Activated CD8-positive, alpha-beta memory T cell treated with anti-CD3 and anti-CD28 coated beads, Interleukin-2, amount 50 U/mL, for 1 hour (primary cell): Measurements from ENCODE around the gene MOCOS.

Source experiments
- DNase-seq: peaks from one replicate; pipeline ENCODE4 v3.0.0-alpha.2; 2020; ENCODE audit errors: extremely low read depth

Gene MOCOS

GRCh38 chr18:36304723-36305122, 117.4 kb downstream of the MOCOS start:
- DNase-seq = no peak

GRCh38 chr18:36305375-36305774, 118.1 kb downstream of the MOCOS start:
- DNase-seq = no peak

- DNase-seq = no peak
These were observed 120.2 kb downstream of the MOCOS start for GRCh38 chr18:36307513-36307912.

GRCh38 chr18:36308711-36309435, 121.6 kb downstream of the MOCOS start:
- no peak for DNase-seq

GRCh38 chr18:36309436-36310391, 122.4 kb downstream of the MOCOS start:
- no peak for DNase-seq

- no peak for DNase-seq
These were observed 123.8 kb downstream of the MOCOS start for GRCh38 chr18:36311026-36311570.

GRCh38 chr18:36312806-36313395, 125.6 kb downstream of the MOCOS start:
- DNase-seq = no peak

GRCh38 chr18:36314098-36314497, 126.8 kb downstream of the MOCOS start:
- DNase-seq = no peak

- DNase-seq = no peak
These were observed 127.5 kb downstream of the MOCOS start for GRCh38 chr18:36314754-36315153.

- no peak for DNase-seq
These were observed 128.4 kb downstream of the MOCOS start for GRCh38 chr18:36315736-36316135.

- no peak for DNase-seq
These were observed 128.9 kb downstream of the MOCOS start for GRCh38 chr18:36316246-36316645.
